Uterus (tissue), 4 donors: ENCODE data around the gene IL32. TPM values are rescaled to one million over a fixed set of nuclear protein-coding genes. Genes with fewer than 3 reads are reported as not detected.
"Not testable (repeated sequence)": the region's sequence is repeated elsewhere in the genome, so short reads cannot be mapped to it uniquely, and the experiment has no call there.

ENCODE experiments used
- DNase-seq, 2 donors: peaks; one replicate each; pipeline ENCODE4 v3.0.0-alpha.2; 2019 to 2020
- H3K27ac ChIP-seq, 2 donors: fragments of 200-600 bp; sonication (generic); 1 replicate in 1 of 2; 2 replicates in 1 of 2; pipeline ENCODE4 v1.5.1; 2016 to 2018
- H3K27me3 ChIP-seq, 2 donors: fragments of 200-600 bp; sonication (generic); one replicate each; pipeline ENCODE4 v1.5.1; 2018 to 2019; ENCODE audit warnings: control low read depth in 1 of 2
- H3K36me3 ChIP-seq, 2 donors: fragments of 200-600 bp; sonication (generic); one replicate each; pipeline ENCODE4 v1.5.1; 2019; ENCODE audit warnings: control low read depth in 1 of 2
- H3K4me1 ChIP-seq, 2 donors: fragments of 200-600 bp; sonication (generic); one replicate each; pipeline ENCODE4 v1.5.1; 2018 to 2019; ENCODE audit warnings: control low read depth in 1 of 2
- H3K4me3 ChIP-seq, 2 donors: fragments of 200-600 bp; sonication (generic); 1 replicate in 1 of 2; 2 replicates in 1 of 2; pipeline ENCODE4 v1.5.1; 2018 to 2019; ENCODE audit warnings: mild to moderate bottlenecking in 1 of 2
- H3K9me3 ChIP-seq, 2 donors: fragments of 200-600 bp; sonication (generic); one replicate each; pipeline ENCODE4 v1.5.1; 2019; ENCODE audit warnings: control low read depth in 1 of 2
- POLR2A ChIP-seq, 2 donors: fragments of 450-650 bp; IDR thresholded peaks; one replicate each; pipeline ENCODE4 v1.6.1; 2016; ENCODE audit warnings: antibody characterized with exemption in 2 of 2, mild to moderate bottlenecking in 1 of 2, moderate library complexity in 1 of 2
- intact Hi-C: fragments of 100-400 bp; cut with DNase I; formaldehyde crosslinking; loops from one replicate; pipeline ENCODE4 v1.15.1; 2023; ENCODE audit warnings: low total_unique reads
- total RNA-seq, 4 donors: library from RNA; depleted of rRNA in 3 of 4; stranded (reverse); fragments of >200 nt in 3 of 4; gene quantifications; one replicate each; pipeline versions ENCODE4 v1.1.0 to v1.2.4, GENCODE V29; 2014 to 2023
- TF ChIP-seq, protein P1 (sequence below), 4 experiments: fragments of 200-600 bp in 2 of 4; fragments of 450-650 bp in 2 of 4; sonication (generic) in 2 of 4; IDR thresholded peaks; one replicate each; pipeline ENCODE4 v1.5.1; 2016 to 2019; ENCODE audit warnings: antibody characterized with exemption in 4 of 4, mild to moderate bottlenecking in 2 of 4, moderate library complexity in 1 of 4
- donor health status: DM: yes; HTN: yes; CAD: no.

The IL32 gene
- total RNA-seq, 4 donors from 2014 or later, result 7.5 to 37.1 (median 20.9) TPM

- Histone ChIP-seq H3K36me3 (no peaks in the 10 kb centered on the region), H3K27ac (no peak overlapping the region), H3K4me1 (peaks cover 0 to 16% of the 10 kb centered on the region in 2 donors), H3K9me3 (no peaks in the 10 kb centered on the region), H3K4me3 (no peak overlapping the region), H3K27me3 (peaks cover 16 to 23% of the 10 kb centered on the region in 2 donors)
- no peak for DNase-seq
- no peak for TF ChIP-seq POLR2A (IDR thresholded peaks at IDR 0.05)
- TF ChIP-seq, protein P1, sequence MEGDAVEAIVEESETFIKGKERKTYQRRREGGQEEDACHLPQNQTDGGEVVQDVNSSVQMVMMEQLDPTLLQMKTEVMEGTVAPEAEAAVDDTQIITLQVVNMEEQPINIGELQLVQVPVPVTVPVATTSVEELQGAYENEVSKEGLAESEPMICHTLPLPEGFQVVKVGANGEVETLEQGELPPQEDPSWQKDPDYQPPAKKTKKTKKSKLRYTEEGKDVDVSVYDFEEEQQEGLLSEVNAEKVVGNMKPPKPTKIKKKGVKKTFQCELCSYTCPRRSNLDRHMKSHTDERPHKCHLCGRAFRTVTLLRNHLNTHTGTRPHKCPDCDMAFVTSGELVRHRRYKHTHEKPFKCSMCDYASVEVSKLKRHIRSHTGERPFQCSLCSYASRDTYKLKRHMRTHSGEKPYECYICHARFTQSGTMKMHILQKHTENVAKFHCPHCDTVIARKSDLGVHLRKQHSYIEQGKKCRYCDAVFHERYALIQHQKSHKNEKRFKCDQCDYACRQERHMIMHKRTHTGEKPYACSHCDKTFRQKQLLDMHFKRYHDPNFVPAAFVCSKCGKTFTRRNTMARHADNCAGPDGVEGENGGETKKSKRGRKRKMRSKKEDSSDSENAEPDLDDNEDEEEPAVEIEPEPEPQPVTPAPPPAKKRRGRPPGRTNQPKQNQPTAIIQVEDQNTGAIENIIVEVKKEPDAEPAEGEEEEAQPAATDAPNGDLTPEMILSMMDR (IDR thresholded peaks at IDR 0.05), result no peak
- intact Hi-C loops, result no loop called here
Observed at GRCh38 chr16:3049921-3050481, 15.4 kb upstream of the IL32 start.

GRCh38 chr16:3050487-3050886 is 15.0 kb upstream of the IL32 start:
- Histone ChIP-seq H3K27ac (no peak overlapping the region), H3K4me3 (no peak overlapping the region), H3K4me1 (peaks cover 0 to 15% of the 10 kb centered on the region in 2 donors), H3K27me3 (peaks cover 12 to 18% of the 10 kb centered on the region in 2 donors), H3K36me3 (no peaks in the 10 kb centered on the region), H3K9me3 (no peaks in the 10 kb centered on the region)
- TF ChIP-seq, protein P1 (IDR thresholded peaks at IDR 0.05), result no peak
- TF ChIP-seq POLR2A (IDR thresholded peaks at IDR 0.05), result no peak
- intact Hi-C loops, result no loop called here
- no peak for DNase-seq

GRCh38 chr16:3051009-3051408 is 14.4 kb upstream of the IL32 start:
- DNase-seq, result no peak

DNA sequence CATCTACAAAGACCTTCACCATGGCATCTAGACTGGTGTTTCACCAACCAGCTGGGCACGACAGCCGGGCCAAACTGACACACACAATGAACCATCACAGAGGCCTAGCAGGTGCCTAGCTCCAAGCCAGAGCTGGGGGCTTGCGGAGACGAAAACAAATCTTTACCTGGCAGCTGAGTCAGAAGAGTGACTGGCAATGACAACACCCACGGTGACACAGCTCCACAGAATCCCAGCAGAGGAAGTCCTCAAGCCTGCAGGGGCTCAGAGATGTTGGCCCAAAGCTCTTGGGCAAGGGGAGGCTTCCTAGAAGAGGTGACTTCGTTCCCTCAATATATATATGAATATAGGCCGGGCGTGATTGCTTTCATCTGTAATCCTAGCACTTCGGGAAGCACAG is 13.9 kb upstream of the IL32 start:
- no peak overlapping the region for H3K4me3 ChIP-seq
- intact Hi-C loops, result no loop called here
- no peak for DNase-seq
- H3K27ac ChIP-seq, result no peak overlapping the region
- no peaks in the 10 kb centered on the region for H3K9me3 ChIP-seq
- TF ChIP-seq, protein P1 (IDR thresholded peaks at IDR 0.05), result no peak
- TF ChIP-seq POLR2A (IDR thresholded peaks at IDR 0.05), result no peak
- H3K27me3 ChIP-seq, result peaks cover 6 to 8% of the 10 kb centered on the region in 2 donors
- H3K4me1 ChIP-seq, result peaks cover 0 to 5% of the 10 kb centered on the region in 2 donors
- no peaks in the 10 kb centered on the region for H3K36me3 ChIP-seq

More at GRCh38 chr16:3051009-3051408, 14.4 kb upstream of the IL32 start:
- peaks cover 0 to 10% of the 10 kb centered on the region in 2 donors for H3K4me1 ChIP-seq
- no peaks in the 10 kb centered on the region for H3K36me3 ChIP-seq
- intact Hi-C loops, result no loop called here
- TF ChIP-seq POLR2A (IDR thresholded peaks at IDR 0.05), result no peak
- TF ChIP-seq, protein P1 (IDR thresholded peaks at IDR 0.05), result no peak
- no peak overlapping the region for H3K27ac ChIP-seq
- H3K27me3 ChIP-seq, result peaks cover 7 to 13% of the 10 kb centered on the region in 2 donors
- no peak overlapping the region for H3K4me3 ChIP-seq
- no peaks in the 10 kb centered on the region for H3K9me3 ChIP-seq

GRCh38 chr16:3052571-3053329 is 12.7 kb upstream of the IL32 start:
- H3K4me1 ChIP-seq, H3K36me3 ChIP-seq, intact Hi-C loops, H3K4me3 ChIP-seq, H3K27ac ChIP-seq, H3K9me3 ChIP-seq, H3K27me3 ChIP-seq, DNase-seq: not testable (repeated sequence)

GRCh38 chr16:3053330-3053710 is 12.1 kb upstream of the IL32 start:
- H3K27ac ChIP-seq, H3K27me3 ChIP-seq, H3K36me3 ChIP-seq, H3K9me3 ChIP-seq, intact Hi-C loops, H3K4me3 ChIP-seq, H3K4me1 ChIP-seq, DNase-seq: not testable (repeated sequence)
